DND-41 (cell line): Measurements from ENCODE around the gene ARHGAP35.

Source experiments
- EZH2 ChIP-seq: IDR thresholded peaks from 3 replicates; pipeline ENCODE4 v1.6.1; 2012; ENCODE audit warnings: borderline replicate concordance, low read depth, mild to moderate bottlenecking, moderate library complexity, low read length, inconsistent platforms; ENCODE audit not compliant: severe bottlenecking
- TF ChIP-seq, protein P1 (sequence below): IDR thresholded peaks from 2 replicates; pipeline ENCODE4 v1.5.1; 2012; ENCODE audit warnings: borderline replicate concordance, low read length, moderate library complexity, mild to moderate bottlenecking; ENCODE audit not compliant: poor library complexity, severe bottlenecking; ENCODE audit errors: extremely low read depth

DNA sequence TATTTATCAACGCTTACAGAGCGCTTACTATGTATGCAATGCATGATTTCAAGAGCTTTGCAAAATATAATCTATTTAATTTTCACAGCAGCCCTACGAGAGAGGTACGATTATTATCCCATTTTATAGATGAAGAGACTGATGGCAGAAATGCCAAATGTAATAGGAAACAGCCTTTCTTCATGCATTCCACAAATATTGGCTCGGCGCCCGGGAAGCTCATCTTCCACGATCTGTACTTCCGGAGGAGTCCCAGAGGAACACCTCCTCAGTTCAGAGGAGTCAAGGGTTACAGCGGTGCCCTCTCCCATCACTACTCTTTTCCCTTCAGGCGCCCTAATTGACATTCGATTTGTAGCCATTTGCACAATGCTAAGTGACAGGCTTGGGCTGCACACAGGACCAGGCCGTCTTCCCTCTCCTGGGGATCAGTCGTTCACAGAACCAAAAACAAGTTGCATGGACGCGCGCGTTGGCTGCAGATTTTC, 1.1 kb upstream of the ARHGAP35 start:
- TF ChIP-seq, protein P1, sequence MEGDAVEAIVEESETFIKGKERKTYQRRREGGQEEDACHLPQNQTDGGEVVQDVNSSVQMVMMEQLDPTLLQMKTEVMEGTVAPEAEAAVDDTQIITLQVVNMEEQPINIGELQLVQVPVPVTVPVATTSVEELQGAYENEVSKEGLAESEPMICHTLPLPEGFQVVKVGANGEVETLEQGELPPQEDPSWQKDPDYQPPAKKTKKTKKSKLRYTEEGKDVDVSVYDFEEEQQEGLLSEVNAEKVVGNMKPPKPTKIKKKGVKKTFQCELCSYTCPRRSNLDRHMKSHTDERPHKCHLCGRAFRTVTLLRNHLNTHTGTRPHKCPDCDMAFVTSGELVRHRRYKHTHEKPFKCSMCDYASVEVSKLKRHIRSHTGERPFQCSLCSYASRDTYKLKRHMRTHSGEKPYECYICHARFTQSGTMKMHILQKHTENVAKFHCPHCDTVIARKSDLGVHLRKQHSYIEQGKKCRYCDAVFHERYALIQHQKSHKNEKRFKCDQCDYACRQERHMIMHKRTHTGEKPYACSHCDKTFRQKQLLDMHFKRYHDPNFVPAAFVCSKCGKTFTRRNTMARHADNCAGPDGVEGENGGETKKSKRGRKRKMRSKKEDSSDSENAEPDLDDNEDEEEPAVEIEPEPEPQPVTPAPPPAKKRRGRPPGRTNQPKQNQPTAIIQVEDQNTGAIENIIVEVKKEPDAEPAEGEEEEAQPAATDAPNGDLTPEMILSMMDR = no peak
- no peak for TF ChIP-seq EZH2
